ENCODE data around the gene CD1E. TPM values are rescaled to one million over a fixed set of nuclear protein-coding genes. Genes with fewer than 3 reads are reported as not detected.
"Not testable (repeated sequence)": the region's sequence is repeated elsewhere in the genome, so short reads cannot be mapped to it uniquely, and the experiment has no call there.

Gene CD1E
- not detected for polyA plus RNA-seq (2013, experiment 1 of 2; ENCODE audit: insufficient read length)
- polyA plus RNA-seq (2013, experiment 2 of 2; ENCODE audit: insufficient read length): not detected

DNA sequence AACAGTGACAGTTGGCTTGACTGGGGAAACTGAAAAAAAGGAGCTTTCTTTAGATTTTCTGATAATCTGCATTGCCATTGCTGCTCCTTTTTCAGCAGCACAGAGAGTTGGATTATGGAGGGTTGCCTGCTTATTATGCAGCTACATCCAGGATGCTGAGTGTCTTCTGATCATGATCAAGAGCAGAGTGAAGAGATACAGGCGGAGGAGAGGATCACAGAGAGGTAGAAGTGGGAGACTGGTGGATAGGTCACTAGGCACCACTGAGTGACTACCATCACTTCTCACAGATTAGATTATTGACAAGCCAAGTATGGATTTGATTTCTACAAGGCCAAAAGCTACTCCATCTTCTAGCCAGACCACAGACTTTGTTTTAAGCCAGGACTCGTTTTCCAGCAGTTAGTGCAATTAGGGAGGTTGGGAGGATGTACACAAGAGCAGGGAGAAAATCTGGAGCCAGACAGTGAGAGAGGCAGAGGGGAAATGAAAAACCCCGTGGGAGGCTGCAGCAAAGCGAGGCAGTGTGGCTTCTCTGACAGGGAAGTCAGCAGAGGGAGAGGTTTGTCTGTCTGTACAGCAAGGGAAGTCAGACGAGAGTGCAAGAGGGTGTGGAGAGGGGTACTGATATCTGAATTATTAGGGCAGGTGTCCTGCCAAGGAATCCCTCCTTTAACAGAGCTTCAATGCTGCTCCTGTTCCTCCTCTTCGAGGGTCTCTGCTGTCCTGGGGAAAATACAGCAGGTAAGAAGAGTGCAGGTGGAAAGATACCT is at the start of gene CD1E:
TSS of gene CD1E (plus strand) at position 592 of the 773 bp plus-strand sequence. CDS start at position 687, 95 bp downstream.
- no peak for DNase-seq

DNA sequence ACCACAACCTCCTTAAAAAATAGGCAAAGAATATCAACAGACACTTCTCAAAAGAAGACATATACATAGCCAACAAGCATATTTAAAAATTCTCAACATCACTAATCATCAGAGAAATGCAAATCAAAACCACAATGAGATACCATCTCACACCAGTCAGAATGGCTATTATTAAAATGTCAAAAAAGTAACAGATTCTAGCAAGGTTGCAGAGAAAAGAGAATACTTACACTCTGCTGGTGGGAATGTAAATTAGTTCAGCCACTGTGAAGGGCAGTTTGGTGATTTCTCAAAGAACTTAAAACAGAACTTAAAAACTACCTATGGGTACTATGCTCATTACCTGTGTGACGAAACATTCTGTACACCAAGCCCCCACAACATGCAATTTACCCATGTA is 43.1 kb upstream of the CD1E start:
- DNase-seq: no peak

DNA sequence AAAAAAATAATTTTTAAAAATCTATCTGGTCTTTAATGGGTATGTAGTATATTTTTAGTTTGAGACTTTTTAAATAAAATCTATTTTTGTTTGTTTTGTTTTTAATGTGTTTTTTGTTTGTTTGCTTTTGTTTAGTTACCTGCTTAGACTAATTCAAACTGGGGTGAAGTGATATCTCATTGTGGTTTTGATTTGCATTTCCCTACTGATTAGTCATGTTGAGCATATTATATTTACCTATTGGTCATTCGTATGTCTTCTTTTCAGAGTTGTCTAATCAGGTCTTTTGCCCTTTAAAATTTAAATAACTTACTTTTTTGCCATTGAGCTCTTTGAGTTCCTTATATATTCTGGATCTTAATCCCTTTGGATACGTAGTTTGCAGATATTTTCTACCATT is 42.6 kb upstream of the CD1E start:
- no peak for DNase-seq

DNA sequence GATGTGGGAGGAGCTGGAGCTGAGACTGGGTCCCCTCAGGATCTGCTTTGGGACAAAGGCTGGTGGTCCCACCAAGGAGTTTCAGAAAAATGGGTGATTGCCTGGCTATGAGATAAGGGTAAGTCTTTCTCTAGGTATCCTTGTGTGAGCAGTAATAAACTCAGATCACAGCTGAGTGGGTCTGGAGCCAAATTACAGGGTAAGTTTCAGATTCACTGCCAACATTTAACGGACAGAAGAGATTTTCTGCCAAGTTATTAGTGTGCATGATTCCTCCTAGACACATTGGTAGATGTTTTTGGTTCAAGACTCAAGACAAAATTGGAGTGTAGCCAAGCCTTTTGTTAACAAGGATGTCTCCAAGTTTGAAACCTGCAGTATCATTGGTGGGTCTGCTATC is 29.8 kb upstream of the CD1E start:
- DNase-seq: no peak

DNA sequence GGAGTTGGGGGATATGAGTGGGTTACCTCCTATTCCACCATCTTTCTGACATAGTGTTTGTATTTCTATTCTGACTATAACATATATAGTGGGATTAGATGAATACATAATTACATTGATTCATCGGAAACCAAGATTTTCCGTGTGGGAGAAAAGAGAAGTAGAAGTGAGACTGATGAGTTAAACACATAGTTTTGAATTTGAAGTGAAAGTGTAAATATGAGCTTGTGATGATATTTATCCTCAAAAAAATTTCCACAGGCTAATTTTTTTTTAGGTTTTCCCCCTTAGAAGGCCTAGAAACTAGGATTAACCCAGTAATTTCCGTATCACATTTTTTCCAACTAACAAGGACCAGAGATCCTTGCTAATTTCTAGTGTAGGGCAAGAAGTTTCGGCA is 29.3 kb upstream of the CD1E start:
- DNase-seq: no peak

DNA sequence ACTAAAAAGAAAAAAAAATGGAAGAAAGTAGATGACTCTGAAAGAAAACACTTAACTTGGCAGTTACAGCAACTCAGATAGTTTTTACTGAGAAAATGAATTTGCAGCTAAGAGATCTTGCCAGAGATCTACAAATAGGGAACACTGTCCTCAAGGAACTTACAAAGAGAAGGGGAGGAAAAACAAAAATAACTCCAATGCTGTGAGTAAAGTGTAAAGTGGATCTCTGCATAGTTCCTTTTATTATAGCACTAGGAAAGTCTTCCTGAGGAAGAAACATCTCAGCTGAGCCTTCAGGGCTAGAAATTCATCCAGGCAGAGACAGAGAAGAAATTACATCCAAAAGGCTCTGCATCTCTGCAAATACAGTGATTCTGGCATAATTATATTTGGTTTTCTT is 26.2 kb upstream of the CD1E start:
- DNase-seq: no peak

DNA sequence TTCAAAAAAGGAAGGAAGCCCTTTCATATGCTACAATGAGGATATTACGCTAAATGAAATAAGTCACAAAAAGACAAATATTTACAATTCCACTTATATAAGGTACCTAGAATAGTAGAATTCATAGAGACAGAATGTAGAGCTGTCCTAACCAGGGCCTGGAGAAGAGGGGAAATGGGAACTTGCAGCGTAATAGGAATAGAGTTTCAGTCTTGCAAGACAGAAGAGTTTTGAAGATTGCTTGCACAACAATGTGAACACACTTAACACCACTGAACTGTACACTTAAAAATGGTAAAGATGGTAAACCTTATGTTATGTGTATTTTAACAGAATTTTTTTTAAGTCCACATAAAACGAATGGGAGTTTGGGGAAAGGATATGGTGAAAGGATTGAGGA is 25.3 kb upstream of the CD1E start:
- no peak for DNase-seq

DNA sequence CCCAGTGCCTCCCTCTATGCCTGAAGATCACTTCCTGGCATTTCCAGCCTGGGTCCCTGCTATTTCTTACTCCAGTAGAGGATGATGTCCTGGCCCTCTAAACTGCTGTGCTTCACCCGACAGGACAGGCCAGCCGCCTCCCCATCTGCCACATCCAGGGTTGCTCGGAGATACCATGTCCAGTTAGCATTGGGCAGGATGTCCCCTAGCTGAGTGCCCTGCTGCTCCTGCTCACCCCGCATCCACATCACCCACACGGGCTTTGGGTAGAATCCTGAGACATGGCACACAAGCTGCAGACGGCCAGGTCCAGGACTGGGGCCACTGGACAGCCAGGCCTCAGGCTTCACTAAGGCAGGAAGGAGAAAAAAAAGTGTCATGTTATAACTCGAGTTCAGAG is 24.4 kb upstream of the CD1E start:
- DNase-seq: no peak

DNA sequence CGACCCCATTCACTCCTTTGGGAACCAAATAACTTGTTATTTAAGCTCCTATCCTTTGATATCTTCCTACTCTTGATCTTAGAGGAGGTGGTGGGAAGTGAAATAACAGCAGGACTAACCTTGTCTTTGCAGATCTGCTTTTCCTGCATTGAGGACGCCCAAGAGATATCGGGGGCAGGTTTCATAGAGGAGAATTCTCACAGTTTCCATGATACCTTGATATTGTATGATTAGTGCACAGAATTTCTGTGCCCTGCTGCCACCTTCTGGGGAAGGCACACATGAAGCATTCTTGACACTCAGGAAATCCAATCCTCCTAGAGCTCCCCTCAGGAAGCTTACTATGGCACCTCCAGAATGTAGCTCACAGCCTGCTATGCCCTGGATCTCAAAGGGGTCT is 24.0 kb upstream of the CD1E start:
- DNase-seq: no peak

DNA sequence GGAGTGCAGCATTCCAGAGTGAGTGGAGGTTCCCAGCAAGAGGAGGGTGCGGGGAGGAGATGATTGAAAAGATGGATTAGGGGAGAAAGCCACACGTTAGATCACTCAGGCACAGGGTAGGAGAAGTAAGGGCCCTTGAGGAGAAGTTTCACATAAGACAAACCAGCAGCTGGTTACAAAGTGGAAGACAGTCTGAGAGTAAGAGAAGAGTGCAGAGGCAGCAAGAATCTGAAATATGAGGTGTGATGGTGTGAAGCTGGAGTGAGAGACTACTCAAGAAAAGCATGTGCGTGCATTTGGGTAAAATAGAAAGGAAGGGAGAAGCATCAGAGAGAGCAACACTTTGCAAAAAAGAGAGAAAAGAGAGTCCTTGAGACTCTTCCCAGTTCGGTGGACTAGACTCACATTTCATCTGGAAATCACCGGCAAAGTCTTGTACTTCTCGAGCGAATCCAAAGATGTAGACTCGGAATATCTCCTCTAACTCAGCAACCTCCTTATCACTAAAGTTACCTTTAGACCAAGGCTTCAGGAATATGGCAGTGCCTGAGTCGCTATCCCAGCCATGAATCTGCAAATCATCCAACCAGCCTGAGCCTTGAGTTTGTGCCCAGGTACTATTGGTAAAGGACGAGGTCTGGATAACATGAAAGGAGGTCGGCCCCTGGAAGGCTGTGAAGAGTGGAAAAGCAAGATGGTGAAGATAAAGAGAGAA is 23.1 kb upstream of the CD1E start:
- no peak for DNase-seq

DNA sequence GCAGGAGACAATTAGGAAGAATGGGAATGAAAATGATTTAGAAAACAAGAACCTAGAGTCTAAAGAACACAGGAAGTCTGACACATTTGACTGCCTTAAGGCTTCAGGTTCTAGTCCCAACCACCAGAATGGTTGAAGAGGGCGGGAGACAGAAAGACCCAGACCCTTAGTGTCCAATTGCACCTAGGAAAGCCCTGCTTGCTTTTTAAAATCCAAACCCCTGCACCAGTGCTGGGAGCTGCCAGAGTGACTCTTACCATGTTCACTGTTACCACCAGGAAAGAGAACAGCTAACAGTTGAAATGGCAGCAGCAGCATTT is 22.6 kb upstream of the CD1E start:
- DNase-seq: no peak

DNA sequence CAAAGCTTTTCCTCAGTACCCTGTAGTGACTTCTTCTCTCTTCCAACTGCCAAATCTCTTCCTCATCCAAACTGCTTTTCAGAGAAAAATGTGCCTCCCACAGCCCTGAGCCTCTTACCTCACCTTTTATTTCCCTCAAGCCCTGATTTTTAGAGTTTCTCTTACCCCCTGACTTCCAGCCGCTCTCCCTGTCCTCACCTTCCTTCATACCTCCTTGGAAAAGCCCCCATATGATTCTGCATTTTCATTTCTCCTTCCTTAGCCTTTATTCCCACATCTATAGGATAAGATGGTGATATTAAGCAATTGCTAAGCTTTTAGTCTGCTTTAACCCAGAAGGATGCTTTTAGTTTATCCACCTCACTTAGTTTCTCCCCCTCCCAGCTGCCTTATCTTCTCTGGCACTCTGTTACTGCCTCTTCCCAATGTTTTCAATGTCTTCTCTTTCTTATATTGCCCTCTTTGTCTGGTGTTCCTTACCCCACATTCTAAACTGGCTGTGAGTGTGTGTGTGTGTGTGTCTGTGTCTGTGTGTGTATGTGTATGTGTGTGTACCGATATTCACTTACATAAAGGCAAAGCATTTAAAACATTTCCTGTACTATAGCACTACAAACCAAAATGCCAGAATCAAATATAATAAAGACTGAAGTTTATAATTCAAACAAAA is 22.1 kb upstream of the CD1E start, which contains the start of gene CD1B:
TSS of gene CD1B (minus strand) at position 51 of the 670 bp plus-strand sequence. CDS start 108 bp downstream, outside the sequence.
- no peak for DNase-seq

DNA sequence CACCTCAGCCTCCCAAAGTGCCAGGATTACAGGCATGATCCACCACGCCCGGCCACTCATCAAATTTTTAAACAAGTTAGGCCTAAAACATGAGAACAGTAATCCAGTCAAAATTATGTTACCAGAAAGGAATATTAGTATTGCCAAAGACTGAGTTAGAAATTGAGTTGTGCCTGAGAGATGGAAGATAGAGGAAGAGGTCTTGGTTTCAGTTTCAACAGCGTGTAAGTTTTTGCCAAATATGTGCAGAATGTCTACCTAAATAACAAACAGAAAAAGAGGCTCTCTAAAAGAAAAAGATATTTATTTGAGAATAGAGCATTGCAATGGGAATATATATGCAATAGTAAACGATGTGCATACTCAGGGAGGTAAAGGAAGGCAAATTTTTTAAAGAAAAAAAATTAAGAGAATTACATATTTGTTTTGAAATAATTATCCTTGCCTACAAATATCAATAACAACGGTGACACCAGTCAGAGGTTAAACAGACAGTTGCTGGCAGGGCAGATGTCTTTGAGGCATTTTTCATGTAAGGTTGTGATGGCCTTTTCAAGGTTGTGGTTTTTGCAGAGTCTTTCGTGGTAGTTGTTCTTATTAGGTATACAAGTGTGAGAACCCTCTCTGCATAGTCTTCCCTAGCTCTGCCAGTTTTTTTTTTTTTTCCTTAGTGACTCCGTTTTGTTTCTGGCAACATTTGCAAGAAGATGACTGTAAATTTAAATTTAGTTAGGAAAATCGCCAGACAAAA is 20.1 kb upstream of the CD1E start:
- no peak for DNase-seq

DNA sequence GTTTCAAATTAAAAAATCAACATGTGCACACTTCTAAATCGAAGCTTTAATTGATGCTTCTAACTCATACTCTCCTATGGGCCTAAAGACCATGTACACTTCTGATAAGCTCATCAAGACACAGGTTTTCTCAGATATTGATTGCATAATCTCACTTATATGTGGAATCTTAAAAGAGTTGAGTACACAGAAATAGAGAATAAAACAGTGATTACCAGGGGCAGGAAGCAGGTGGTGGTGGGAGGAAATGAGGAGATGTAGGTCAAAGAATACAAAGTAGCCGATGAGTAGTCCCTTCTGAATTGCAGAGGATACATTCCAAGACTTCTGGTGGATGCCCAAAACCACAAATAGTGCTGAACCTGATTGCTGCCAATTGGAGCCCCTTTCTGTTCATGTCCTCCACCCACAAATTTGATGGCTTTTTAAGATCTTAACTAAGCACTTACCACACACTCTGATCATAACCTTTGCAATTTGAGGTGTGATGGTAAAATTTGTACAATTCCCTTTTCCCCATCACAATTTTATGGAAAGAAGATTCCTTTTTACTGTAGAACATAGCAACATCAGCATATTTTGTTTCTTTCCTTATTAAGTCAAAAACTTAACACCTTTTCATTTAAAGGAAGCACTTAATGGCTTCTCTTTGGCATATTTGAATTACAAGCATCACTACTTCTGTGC is 19.0 kb upstream of the CD1E start:
- DNase-seq: no peak

DNA sequence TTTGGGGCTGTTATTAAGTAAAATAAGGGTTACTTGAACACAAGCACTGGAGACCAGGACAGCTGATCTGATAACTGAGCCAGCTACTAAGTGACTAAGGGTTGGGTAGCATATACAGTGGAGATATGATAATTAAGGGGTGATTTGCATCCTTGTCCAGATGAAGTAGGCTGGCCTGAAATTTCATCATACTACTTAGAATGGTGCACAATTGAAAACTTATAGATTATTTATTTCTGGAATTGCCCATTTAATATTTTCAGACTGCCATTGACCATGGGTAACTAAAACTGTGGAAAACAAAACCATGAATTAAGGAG is 18.5 kb upstream of the CD1E start:
- no peak for DNase-seq

DNA sequence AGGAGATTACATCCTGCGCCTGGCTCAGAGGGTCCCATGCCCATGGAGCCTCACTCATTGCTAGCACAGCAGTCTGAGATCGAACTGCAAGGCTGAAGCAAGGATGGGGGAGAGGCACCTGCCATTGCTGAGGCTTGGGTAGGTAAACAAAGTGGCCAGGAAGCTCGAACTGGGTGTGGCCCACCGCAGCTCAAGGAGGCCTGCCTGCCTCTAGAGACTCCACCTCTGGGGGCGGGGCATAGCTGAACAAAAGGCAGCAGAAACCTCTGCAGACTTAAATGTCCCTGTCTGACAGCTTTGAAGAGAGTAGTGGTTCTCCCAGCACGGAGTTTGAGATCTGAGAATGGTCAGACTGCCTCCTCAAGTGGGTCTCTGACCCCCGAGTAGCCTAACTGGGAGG is 17.3 kb upstream of the CD1E start:
- not testable (repeated sequence) for DNase-seq

DNA sequence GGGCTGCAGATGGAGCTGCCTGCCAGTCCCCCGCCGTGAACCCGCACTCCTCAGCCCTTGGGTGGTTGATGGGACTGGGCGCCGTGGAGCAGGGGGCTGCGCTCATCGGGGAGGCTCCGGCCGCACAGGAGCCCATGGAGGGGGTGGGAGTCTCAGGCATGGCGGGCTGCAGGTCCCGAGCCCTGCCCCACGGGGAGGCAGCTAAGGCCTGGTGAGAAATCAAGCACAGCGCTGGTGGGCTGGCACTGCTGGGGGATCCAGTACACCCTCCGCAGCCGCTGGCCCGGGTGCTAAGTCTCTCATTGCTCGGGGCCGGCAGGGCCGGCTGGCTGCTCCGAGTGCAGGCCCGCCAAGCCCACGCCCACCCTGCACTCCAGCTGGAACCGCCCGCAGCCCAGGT is 4.7 kb upstream of the CD1E start:
- DNase-seq: not testable (repeated sequence)

DNA sequence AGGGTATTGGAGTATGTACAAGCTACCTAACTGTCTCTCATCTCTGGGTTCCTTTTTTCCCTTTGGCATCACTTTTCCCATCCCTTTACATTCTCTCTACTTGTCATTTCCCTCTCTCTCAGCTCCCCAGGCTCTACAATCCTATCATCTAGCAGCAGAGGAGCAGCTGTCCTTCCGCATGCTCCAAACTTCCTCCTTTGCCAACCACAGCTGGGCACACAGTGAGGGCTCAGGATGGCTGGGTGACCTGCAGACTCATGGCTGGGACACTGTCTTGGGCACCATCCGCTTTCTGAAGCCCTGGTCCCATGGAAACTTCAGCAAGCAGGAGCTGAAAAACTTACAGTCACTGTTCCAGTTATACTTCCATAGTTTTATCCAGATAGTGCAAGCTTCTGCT is 561 bp downstream of the CD1E start:
- DNase-seq: no peak

DNA sequence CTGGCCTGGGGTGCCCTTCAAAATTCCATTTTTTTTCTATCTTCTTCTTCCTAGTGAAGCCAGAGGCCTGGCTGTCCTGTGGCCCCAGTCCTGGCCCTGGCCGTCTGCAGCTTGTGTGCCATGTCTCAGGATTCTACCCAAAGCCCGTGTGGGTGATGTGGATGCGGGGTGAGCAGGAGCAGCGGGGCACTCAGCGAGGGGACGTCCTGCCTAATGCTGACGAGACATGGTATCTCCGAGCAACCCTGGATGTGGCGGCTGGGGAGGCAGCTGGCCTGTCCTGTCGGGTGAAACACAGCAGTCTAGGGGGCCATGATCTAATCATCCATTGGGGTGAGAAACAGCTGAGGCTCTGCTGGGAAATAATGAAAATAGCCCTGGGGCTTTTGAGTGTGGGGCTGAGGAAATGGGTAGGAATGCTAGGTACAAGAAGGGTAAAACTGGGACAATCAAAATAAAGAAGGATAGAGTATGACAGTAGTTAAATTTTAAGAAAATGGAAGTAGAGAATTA is 2.1 kb downstream of the CD1E start:
- no peak for DNase-seq

DNA sequence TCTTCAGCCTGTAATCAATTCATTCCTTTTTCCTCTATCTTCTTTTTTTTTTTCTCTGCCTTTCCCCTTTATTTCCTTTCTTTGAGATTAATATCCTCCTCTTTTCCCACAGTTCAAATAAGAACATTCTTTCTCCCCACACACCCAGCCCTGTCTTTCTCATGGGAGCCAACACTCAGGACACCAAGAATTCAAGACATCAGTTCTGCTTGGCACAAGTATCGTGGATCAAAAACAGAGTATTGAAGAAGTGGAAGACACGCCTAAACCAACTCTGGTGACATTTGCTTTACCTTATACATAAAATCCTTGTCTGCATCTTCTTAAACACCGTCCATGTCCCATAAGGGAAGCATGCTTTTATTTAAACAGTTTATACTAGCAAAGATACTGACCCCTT is 2.9 kb downstream of the CD1E start:
- DNase-seq: no peak

DNA sequence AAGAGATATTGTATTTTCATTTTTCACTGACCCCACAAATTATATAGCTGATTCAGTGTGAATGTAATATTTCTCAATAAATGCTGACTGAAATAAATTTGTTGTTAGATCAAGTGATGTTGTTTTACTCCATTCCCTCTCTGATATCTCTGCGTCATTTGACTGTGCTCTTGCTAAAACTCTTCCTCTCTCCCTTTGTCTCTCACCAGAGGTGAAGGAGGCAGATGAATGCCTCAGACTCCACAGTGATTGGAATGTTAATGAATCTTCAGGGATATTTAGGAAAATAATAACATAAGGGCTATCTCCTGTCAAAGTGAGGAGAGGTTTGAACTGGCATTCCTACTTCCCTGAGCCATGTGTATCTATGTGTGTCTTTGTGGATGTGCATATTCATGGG is 3.7 kb downstream of the CD1E start:
- no peak for DNase-seq

DNA sequence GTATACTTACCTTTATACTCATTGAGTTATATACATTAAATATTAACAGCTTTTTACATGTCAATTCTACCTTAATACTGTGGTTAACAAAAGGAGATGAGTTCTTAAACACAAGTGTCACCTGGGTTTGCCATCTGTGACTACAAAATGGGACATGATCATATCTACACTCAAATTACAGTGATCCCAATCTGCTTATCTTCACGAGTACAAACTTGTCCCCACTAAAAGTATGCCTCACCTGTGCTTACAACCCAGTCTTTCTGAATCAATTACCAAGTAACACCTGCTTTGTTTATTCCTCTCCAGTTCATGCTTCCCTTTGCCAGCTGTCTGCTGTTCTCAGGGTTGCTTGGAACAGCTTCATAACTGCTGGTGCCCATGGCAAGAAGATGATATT is 8.8 kb downstream of the CD1E start:
- DNase-seq: no peak
